Measurements from ENCODE around the gene KDM4B. TPM values are rescaled to one million over a fixed set of nuclear protein-coding genes. Genes with fewer than 3 reads are reported as not detected.

The KDM4B gene
- total RNA-seq, 4 donors from 2014 or later = 16.3 to 38.3 (median 22.4) TPM

- DNase-seq (ENCODE audit: low spot score) (no peak), ATAC-seq (ENCODE audit: low FRiP score) (no peak)
- TF ChIP-seq CTCF (IDR thresholded peaks at IDR 0.05) = no peak
These were observed 137.3 kb downstream of the KDM4B start for GRCh38 chr19:5106191-5106726.

GRCh38 chr19:5106971-5107370 is 138.1 kb downstream of the KDM4B start:
- no peak for DNase-seq (ENCODE audit: low spot score)
- TF ChIP-seq CTCF (IDR thresholded peaks at IDR 0.05) = no peak
- no peak for ATAC-seq (ENCODE audit: low FRiP score)

- DNase-seq (ENCODE audit: low spot score) (no peak), ATAC-seq (ENCODE audit: low FRiP score) (no peak)
- no peak for TF ChIP-seq CTCF (IDR thresholded peaks at IDR 0.05)
These were observed 138.7 kb downstream of the KDM4B start for GRCh38 chr19:5107432-5108122.

GRCh38 chr19:5108123-5108596 is 139.2 kb downstream of the KDM4B start:
- DNase-seq (ENCODE audit: low spot score) (no peak), ATAC-seq (ENCODE audit: low FRiP score) (no peak)
- no peak for TF ChIP-seq CTCF (IDR thresholded peaks at IDR 0.05)

GRCh38 chr19:5108866-5109265 is 140.0 kb downstream of the KDM4B start:
- no peak for TF ChIP-seq CTCF (IDR thresholded peaks at IDR 0.05)
- DNase-seq (ENCODE audit: low spot score) = no peak
- ATAC-seq (ENCODE audit: low FRiP score) = no peak

- ATAC-seq (ENCODE audit: low FRiP score) (no peak), DNase-seq (ENCODE audit: low spot score) (no peak)
- TF ChIP-seq CTCF (IDR thresholded peaks at IDR 0.05) = no peak
These were observed 140.6 kb downstream of the KDM4B start for GRCh38 chr19:5109560-5109959.

GRCh38 chr19:5110546-5110945 is 141.6 kb downstream of the KDM4B start:
- no peak for DNase-seq (ENCODE audit: low spot score)
- no peak for TF ChIP-seq CTCF (IDR thresholded peaks at IDR 0.05)
- no peak for ATAC-seq (ENCODE audit: low FRiP score)

Data from omental fat pad (tissue), 4 donors.